K562 (cell line): Measurements from ENCODE around the gene GTPBP2. TPM values are rescaled to one million over a fixed set of nuclear protein-coding genes. Genes with fewer than 3 reads are reported as not detected.

Source experiments
- AFF4 ChIP-seq: sonication (generic); formaldehyde crosslinking; IDR thresholded peaks from 2 replicates; pipeline ENCODE4 v1.8.0; 2023; ENCODE audit warnings: mild to moderate bottlenecking, missing genetic modification reagents
- POLR2AphosphoS2 ChIP-seq: IDR thresholded peaks from 2 replicates; pipeline ENCODE4 v1.6.1; 2012; ENCODE audit warnings: low read length, improper control_type of control experiment
- POLR2B ChIP-seq: fragments of 450-650 bp; IDR thresholded peaks from 2 replicates; pipeline ENCODE4 v1.6.1; 2018; ENCODE audit warnings: low read depth; ENCODE audit not compliant: partially characterized antibody
- RB1 ChIP-seq: fragments of 450-650 bp; IDR thresholded peaks from 2 replicates; pipeline ENCODE4 v1.6.1; 2017; ENCODE audit warnings: low read depth, mild to moderate bottlenecking
- SIX5 ChIP-seq, 2 experiments: IDR thresholded peaks; 2 replicates each; pipeline ENCODE4 v1.6.1; 2011; ENCODE audit warnings: low read length in 2 of 2, borderline replicate concordance in 1 of 2, low read depth in 1 of 2, mild to moderate bottlenecking in 1 of 2, moderate library complexity in 1 of 2; ENCODE audit not compliant: insufficient read depth in 1 of 2
- SMAD2 ChIP-seq: fragments of 150-350 bp; IDR thresholded peaks from 2 replicates; pipeline ENCODE4 v1.6.1; 2014; ENCODE audit warnings: low read depth, mild to moderate bottlenecking, low read length
- ZBED1 ChIP-seq: IDR thresholded peaks from 2 replicates; pipeline ENCODE4 v1.6.1; 2014
- ZFP91 ChIP-seq: sonication (generic); formaldehyde crosslinking; IDR thresholded peaks from 2 replicates; pipeline ENCODE4 v1.8.0; 2022; ENCODE audit warnings: mild to moderate bottlenecking, missing genetic modification reagents
- ZNF318 ChIP-seq, 2 experiments: fragments of 450-650 bp; IDR thresholded peaks; 2 replicates each; pipeline ENCODE4 v1.6.1; 2016; ENCODE audit warnings: mild to moderate bottlenecking in 2 of 2, borderline replicate concordance in 1 of 2, low read depth in 1 of 2, moderate library complexity in 1 of 2
- ZNF699 ChIP-seq: fragments of 250-450 bp; sonication (Bioruptor Pico); IDR thresholded peaks from 2 replicates; pipeline ENCODE4 v1.8.0; 2021; ENCODE audit warnings: mild to moderate bottlenecking, moderate library complexity; ENCODE audit not compliant: insufficient replicate concordance
- polyA plus RNA-seq, 8 experiments: library from polyadenylated mRNA; depleted of rRNA in 4 of 8; stranded (reverse) in 5 of 8; unstranded in 3 of 8; fragments of >200 nt; fragmentation: Nextera tagmentation in 2 of 8; fragmentation: Illumina TruSeq in 1 of 8; extraction: Ambion mirVana in 2 of 8; extraction: Trizol in 1 of 8; gene quantifications; 2 replicates each; pipeline versions ENCODE4 v1.2.1 to v1.2.3, GENCODE V29; 2011 to 2014; ENCODE audit warnings: inconsistent platforms in 1 of 8, missing spikeins in 1 of 8
- total RNA-seq, 7 experiments: library from RNA; depleted of rRNA in 6 of 7; stranded (reverse); fragments of >200 nt in 6 of 7; fragmentation: Illumina TruSeq in 2 of 7; extraction: Trizol in 2 of 7; gene quantifications; 2 replicates each; pipeline versions ENCODE4 v1.2.1 to v1.2.3, GENCODE V29; 2011 to 2021; ENCODE audit warnings: low replicate concordance in 1 of 7

Gene GTPBP2
- total and polyA plus RNA-seq, 9 of the 15 experiments (the other 6 are each of a cell fraction or from before 2014, with no cell fraction given): 48.4 to 196 (median 111) TPM

GRCh38 chr6:43623880-43624785 lies 4.9 kb downstream of the GTPBP2 start (continued):
- TF ChIP-seq ZFP91 (CRISPR knock-in tag) (no peak), RB1 (0 out of 2 replicates have a peak, but pooled peaks have one; percentile 11), AFF4 (CRISPR knock-in tag) (peak; percentile 60; the same call in 1 of the 2 replicates), SIX5 (IDR thresholded peaks at IDR 0.05; ENCODE audit: borderline replicate concordance in 1 of 2, insufficient read depth in 1 of 2, low read depth in 1 of 2, low read length in 2 of 2) (no peak), ZBED1 (no peak), POLR2AphosphoS2 (peak; percentile 51; the same call in 1 of the 2 replicates), POLR2B (peak; percentile 50), ZNF699 (CRISPR knock-in tag) (no peak), SMAD2 (no peak), ZNF318 (IDR thresholded peaks at IDR 0.05; ENCODE audit: borderline replicate concordance in 1 of 2, low read depth in 1 of 2) (no peak)
